T-helper 9 cell (primary cell): ENCODE results near the gene PCCB.
A peak's percentile ranks its signal among the peaks of the same experiment; 100 is the strongest.
"Not testable (repeated sequence)": the region's sequence is repeated elsewhere in the genome, so short reads cannot be mapped to it uniquely, and the experiment has no call there.

Experiments
- DNase-seq: peaks from one replicate; pipeline ENCODE4 v3.0.0-alpha.2; 2020
- total RNA-seq, 2 donors: gene quantifications; one replicate each; lab custom pipeline; 2026; lab: John Stamatoyannopoulos, UW

PCCB gene
- 15.9 to 21.5 reads per million in 2 donors for total RNA-seq

GRCh38 chr3:136250059-136250902 is at the start of gene PCCB:
TSS of gene PCCB (plus strand) at chr3:136250340. CDS start at chr3:136250376, 36 bp downstream.
- DNase-seq = peak; percentile 84

GRCh38 chr3:136207489-136208115 is 42.5 kb upstream of the PCCB start:
- no peak for DNase-seq

- no peak for DNase-seq
These were observed 40.2 kb upstream of the PCCB start for GRCh38 chr3:136209921-136210320.

GRCh38 chr3:136211547-136211946 is 38.6 kb upstream of the PCCB start:
- DNase-seq = no peak

- not testable (repeated sequence) for DNase-seq
These were observed 27.4 kb upstream of the PCCB start for GRCh38 chr3:136222746-136223145.

GRCh38 chr3:136232413-136232812 is 17.7 kb upstream of the PCCB start:
- no peak for DNase-seq

- no peak for DNase-seq
These were observed 14.6 kb upstream of the PCCB start for GRCh38 chr3:136235545-136235944.

- DNase-seq = no peak
These were observed 14.0 kb upstream of the PCCB start for GRCh38 chr3:136236109-136236508.

GRCh38 chr3:136237103-136237502 is 13.0 kb upstream of the PCCB start:
- no peak for DNase-seq

- DNase-seq = no peak
These were observed 12.0 kb upstream of the PCCB start for GRCh38 chr3:136237961-136238649.

GRCh38 chr3:136239094-136239493 is 11.0 kb upstream of the PCCB start:
- DNase-seq = no peak

- no peak for DNase-seq
These were observed 4.4 kb upstream of the PCCB start for GRCh38 chr3:136245691-136246090.

GRCh38 chr3:136247436-136247835 is 2.7 kb upstream of the PCCB start:
- DNase-seq = no peak

GRCh38 chr3:136247855-136248590 is 2.1 kb upstream of the PCCB start:
- DNase-seq = no peak

GRCh38 chr3:136249091-136249490 is 1.0 kb upstream of the PCCB start:
- no peak for DNase-seq

GRCh38 chr3:136249593-136249992 is 547 bp upstream of the PCCB start:
- DNase-seq = no peak

- DNase-seq = no peak
These were observed 842 bp downstream of the PCCB start for GRCh38 chr3:136250903-136251460.

GRCh38 chr3:136251511-136251910 is 1.4 kb downstream of the PCCB start:
- DNase-seq = no peak

- DNase-seq = no peak
These were observed 5.7 kb downstream of the PCCB start for GRCh38 chr3:136255672-136256406.

GRCh38 chr3:136258199-136258598 is 8.1 kb downstream of the PCCB start:
- no peak for DNase-seq

- DNase-seq = no peak
These were observed 11.7 kb downstream of the PCCB start for GRCh38 chr3:136261826-136262225.

- DNase-seq = no peak
These were observed 12.4 kb downstream of the PCCB start for GRCh38 chr3:136262559-136262958.
